HG02678 (cell line): ENCODE data around the gene CCL22.
"Not testable (repeated sequence)": the region's sequence is repeated elsewhere in the genome, so short reads cannot be mapped to it uniquely, and the experiment has no call there.

ENCODE experiments used
- ATAC-seq: cut with Tn5 transposase; IDR thresholded peaks from one replicate; pipeline ENCODE4 v1.9.1; 2021; ENCODE audit warnings: mild to moderate bottlenecking, moderate library complexity; ENCODE audit not compliant: unreplicated experiment

The CCL22 gene

GRCh38 chr16:57391300-57391699 is 32.7 kb downstream of the CCL22 start:
- ATAC-seq = no peak

- no peak for ATAC-seq
These were observed 33.1 kb downstream of the CCL22 start for GRCh38 chr16:57391708-57392107.

- ATAC-seq = no peak
These were observed 34.1 kb downstream of the CCL22 start for GRCh38 chr16:57392694-57393093.

GRCh38 chr16:57394444-57394843 is 35.9 kb downstream of the CCL22 start:
- ATAC-seq = no peak

GRCh38 chr16:57395026-57395425 is 36.4 kb downstream of the CCL22 start:
- ATAC-seq = no peak

GRCh38 chr16:57396786-57397185 is 38.2 kb downstream of the CCL22 start:
- no peak for ATAC-seq

GRCh38 chr16:57397493-57397892 is 38.9 kb downstream of the CCL22 start:
- ATAC-seq = not testable (repeated sequence)

GRCh38 chr16:57401943-57402640 is 43.5 kb downstream of the CCL22 start:
- ATAC-seq = no peak

- no peak for ATAC-seq
These were observed 45.6 kb downstream of the CCL22 start, which contains the start of gene CCL17 for GRCh38 chr16:57403965-57404817. CCL17 (plus strand) TSS chr16:57404767; CDS start chr16:57413933, 9,166 bp downstream.

- no peak for ATAC-seq
These were observed 46.5 kb downstream of the CCL22 start for GRCh38 chr16:57405097-57405496.

GRCh38 chr16:57406881-57407280 is 48.3 kb downstream of the CCL22 start:
- ATAC-seq = no peak

- ATAC-seq = no peak
These were observed 49.2 kb downstream of the CCL22 start for GRCh38 chr16:57407521-57408353.

GRCh38 chr16:57409065-57409464 is 50.5 kb downstream of the CCL22 start:
- ATAC-seq = no peak

- ATAC-seq = no peak
These were observed 51.4 kb downstream of the CCL22 start for GRCh38 chr16:57409870-57410587.

- ATAC-seq = no peak
These were observed 52.9 kb downstream of the CCL22 start for GRCh38 chr16:57411362-57411976.

GRCh38 chr16:57412584-57412983 is 54.0 kb downstream of the CCL22 start:
- ATAC-seq = no peak

GRCh38 chr16:57413301-57413730 is 54.7 kb downstream of the CCL22 start:
- ATAC-seq = peak; percentile 62

- no peak for ATAC-seq
These were observed 55.1 kb downstream of the CCL22 start for GRCh38 chr16:57413733-57414132.
